ENCODE measurements around the gene MGAT5B.

Gene MGAT5B, protein sequence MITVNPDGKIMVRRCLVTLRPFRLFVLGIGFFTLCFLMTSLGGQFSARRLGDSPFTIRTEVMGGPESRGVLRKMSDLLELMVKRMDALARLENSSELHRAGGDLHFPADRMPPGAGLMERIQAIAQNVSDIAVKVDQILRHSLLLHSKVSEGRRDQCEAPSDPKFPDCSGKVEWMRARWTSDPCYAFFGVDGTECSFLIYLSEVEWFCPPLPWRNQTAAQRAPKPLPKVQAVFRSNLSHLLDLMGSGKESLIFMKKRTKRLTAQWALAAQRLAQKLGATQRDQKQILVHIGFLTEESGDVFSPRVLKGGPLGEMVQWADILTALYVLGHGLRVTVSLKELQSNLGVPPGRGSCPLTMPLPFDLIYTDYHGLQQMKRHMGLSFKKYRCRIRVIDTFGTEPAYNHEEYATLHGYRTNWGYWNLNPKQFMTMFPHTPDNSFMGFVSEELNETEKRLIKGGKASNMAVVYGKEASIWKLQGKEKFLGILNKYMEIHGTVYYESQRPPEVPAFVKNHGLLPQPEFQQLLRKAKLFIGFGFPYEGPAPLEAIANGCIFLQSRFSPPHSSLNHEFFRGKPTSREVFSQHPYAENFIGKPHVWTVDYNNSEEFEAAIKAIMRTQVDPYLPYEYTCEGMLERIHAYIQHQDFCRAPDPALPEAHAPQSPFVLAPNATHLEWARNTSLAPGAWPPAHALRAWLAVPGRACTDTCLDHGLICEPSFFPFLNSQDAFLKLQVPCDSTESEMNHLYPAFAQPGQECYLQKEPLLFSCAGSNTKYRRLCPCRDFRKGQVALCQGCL

DNA sequence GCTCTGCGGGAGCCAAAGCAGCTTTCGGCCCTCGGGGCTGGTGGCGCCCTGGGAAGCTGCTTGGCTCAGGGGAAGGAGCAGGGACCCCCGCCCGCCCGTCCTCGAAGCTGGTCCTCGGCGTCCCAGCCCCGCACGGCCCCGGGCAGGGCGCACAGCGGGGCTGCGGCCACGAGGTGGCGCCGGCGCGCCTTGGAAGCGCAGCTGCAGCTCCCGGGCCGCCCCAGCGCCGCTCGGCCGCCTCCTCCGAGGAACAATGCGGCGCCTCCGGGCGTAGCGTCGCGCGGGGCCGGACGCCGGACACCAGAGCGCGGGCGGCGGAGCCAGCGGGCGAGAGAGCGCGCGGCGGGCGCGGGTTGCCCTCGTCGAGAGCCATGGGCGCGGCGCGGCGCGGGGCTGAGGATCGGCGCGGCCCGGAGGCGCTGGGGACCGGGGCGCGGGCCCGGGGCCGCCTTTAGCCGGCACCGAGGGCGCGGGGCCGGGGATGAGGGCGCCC is at the start of gene MGAT5B:
Gene MGAT5B (plus strand): TSS at position 229 of the 493 bp plus-strand sequence. CDS start 626 bp downstream, outside the sequence.
- TF ChIP-seq, protein P1, sequence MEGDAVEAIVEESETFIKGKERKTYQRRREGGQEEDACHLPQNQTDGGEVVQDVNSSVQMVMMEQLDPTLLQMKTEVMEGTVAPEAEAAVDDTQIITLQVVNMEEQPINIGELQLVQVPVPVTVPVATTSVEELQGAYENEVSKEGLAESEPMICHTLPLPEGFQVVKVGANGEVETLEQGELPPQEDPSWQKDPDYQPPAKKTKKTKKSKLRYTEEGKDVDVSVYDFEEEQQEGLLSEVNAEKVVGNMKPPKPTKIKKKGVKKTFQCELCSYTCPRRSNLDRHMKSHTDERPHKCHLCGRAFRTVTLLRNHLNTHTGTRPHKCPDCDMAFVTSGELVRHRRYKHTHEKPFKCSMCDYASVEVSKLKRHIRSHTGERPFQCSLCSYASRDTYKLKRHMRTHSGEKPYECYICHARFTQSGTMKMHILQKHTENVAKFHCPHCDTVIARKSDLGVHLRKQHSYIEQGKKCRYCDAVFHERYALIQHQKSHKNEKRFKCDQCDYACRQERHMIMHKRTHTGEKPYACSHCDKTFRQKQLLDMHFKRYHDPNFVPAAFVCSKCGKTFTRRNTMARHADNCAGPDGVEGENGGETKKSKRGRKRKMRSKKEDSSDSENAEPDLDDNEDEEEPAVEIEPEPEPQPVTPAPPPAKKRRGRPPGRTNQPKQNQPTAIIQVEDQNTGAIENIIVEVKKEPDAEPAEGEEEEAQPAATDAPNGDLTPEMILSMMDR (IDR thresholded peaks at IDR 0.05; ENCODE audit: borderline replicate concordance, control extremely low read depth, extremely low read depth, insufficient read depth, missing control alignments) = peak; percentile 97
- in situ Hi-C loops (cut with MboI; ENCODE audit: low sequenced_read_pairs, unreplicated experiment) = loop anchor here (10.0 to 25.0 kb wide), 2 partner anchors 197 to 394 kb away; no protein-coding TSS in a partner anchor
- peak; percentile 96 for DNase-seq (ENCODE audit: low spot score)

DNA sequence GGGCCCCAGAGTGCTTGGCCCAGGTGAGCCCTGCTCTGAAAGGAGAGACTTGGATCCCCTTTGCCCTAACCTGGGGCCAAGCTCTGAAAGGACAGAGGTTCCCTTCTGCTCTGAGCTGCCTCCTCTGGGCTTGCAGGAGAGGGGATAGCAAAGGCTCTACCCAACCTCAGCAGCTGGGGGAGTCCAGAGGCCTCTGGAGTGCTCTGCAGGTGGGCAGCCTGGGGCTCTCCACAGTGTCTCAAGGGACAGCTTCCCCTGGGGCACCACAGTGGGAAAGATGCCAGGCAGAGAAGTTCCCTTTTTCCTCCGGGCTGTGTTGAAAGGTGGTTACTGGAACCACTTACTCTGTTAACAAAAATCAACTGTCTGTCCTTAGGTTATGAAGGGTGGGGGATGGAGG is 48.2 kb upstream of the MGAT5B start:
- in situ Hi-C loops (cut with MboI; ENCODE audit: low sequenced_read_pairs, unreplicated experiment) = no loop called here
- TF ChIP-seq, protein P1 (IDR thresholded peaks at IDR 0.05; ENCODE audit: borderline replicate concordance, control extremely low read depth, extremely low read depth, insufficient read depth, missing control alignments) = no peak
- no peak for DNase-seq (ENCODE audit: low spot score)

DNA sequence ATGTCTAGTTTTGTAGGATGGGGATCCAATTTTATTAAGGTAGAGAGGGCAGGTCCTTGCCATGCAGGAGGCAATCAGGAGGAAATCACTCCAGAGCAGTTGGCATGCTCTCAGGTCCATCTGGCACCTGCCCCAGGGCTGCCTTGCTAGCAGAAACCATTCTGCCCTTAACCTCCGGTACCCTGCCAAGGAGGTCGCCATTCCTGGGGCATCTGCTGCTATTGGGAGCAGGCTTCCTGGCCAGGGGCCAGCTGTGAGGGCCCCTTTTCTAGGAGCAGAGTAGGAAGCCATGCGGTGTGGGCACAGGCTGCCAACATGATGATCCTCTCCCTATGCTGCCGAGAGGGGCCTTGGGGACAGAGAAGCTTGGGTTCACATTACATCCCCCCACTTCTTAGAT is 47.6 kb upstream of the MGAT5B start:
- TF ChIP-seq, protein P1 (IDR thresholded peaks at IDR 0.05; ENCODE audit: borderline replicate concordance, control extremely low read depth, extremely low read depth, insufficient read depth, missing control alignments) = no peak
- in situ Hi-C loops (cut with MboI; ENCODE audit: low sequenced_read_pairs, unreplicated experiment) = no loop called here
- no peak for DNase-seq (ENCODE audit: low spot score)

DNA sequence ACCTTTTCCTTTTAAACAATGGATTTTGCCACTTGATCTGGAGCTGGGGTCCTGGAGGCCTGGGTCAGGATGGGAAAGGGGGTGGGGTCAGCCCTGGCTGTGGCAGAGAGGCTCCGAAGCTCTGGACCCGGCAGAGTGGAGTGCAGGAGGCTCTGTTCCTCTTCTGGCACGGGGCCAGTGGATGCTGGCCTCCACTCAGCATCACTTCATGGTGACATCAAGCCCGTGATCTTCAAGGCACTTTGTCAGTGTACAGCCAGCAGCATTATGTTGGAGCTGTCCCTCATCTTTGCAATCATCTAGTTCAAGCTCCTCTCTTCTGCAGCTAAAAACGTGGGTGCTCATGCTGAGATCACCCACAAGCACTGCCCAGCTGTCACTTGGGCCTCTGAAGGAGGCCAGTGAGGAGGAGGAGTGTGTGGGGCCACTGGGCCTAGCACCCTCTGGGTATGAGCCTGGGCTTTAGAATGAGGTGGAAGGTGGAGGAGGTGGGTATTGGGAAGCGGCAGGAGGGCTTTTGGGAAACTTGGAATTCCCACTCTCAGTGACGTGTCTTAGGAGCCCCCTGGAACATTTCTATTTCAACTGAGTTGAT is 45.9 kb upstream of the MGAT5B start:
- no peak for DNase-seq (ENCODE audit: low spot score)
- in situ Hi-C loops (cut with MboI; ENCODE audit: low sequenced_read_pairs, unreplicated experiment) = no loop called here
- TF ChIP-seq, protein P1 (IDR thresholded peaks at IDR 0.05; ENCODE audit: borderline replicate concordance, control extremely low read depth, extremely low read depth, insufficient read depth, missing control alignments) = no peak

DNA sequence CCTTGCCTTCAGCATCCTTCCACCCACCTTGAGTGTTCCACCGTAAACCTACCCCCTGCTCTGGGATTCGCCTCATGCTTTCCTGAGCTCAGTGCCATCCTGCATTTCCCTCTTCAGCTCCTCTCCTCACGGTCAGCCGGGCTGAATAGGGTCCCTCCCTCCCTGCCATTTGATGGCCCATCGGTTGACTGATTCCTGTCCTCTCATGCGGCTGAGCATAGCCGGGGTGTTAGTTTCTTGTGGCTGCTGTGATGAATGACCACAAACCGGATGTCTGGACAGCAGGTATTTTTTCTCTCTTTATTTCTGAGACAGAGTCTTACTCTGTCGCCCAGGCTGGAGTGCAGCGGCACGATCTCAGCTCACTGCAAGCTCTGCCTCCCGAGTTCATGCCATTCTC is 44.1 kb upstream of the MGAT5B start:
- TF ChIP-seq, protein P1 (IDR thresholded peaks at IDR 0.05; ENCODE audit: borderline replicate concordance, control extremely low read depth, extremely low read depth, insufficient read depth, missing control alignments) = no peak
- DNase-seq (ENCODE audit: low spot score) = peak; percentile 45
- in situ Hi-C loops (cut with MboI; ENCODE audit: low sequenced_read_pairs, unreplicated experiment) = no loop called here
